ENCODE data around the gene ZNF862. TPM values are rescaled to one million over a fixed set of nuclear protein-coding genes. Genes with fewer than 3 reads are reported as not detected.

The ZNF862 gene
- total RNA-seq, 1 donor from 2014 or later: 22.6 TPM

DNA sequence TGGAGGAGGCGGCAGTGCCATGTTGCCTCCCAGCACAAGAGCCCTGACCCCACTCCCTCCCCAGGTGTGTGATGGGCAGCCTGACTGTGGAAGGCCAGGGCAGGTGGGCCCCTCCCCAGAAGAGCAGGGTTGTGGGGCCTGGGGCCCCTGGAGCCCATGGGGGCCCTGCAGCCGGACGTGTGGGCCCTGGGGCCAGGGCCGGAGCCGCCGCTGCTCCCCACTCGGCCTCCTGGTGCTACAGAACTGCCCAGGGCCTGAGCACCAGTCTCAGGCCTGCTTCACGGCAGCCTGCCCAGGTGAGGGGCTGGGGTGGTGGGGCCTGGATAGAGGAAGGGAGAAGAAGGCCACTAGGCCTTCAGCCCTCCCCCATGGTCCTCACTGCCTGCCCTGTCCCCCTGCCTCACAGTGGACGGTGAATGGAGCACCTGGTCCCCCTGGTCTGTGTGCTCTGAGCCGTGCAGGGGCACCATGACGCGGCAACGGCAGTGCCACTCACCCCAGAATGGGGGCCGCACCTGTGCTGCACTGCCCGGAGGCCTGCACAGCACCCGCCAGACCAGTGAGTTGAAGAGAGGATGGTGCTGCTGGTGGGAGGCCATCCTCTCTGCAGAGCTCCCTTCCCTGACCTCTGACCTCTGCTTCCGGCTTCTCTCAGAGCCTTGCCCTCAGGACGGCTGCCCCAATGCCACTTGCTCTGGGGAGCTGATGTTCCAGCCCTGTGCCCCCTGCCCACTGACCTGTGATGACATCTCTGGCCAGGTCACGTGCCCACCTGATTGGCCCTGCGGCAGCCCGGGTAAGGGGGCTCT is 46.6 kb upstream of the ZNF862 start:
- no peak overlapping the region for H3K27ac Mint-ChIP-seq (ENCODE audit: unreplicated experiment)
- DNase-seq (ENCODE audit: low spot score): no peak
- no peaks in the 10 kb centered on the region for H3K9me3 Mint-ChIP-seq (ENCODE audit: unreplicated experiment)
- peaks cover 13% of the 10 kb centered on the region for H3K27me3 Mint-ChIP-seq (ENCODE audit: unreplicated experiment)
- H3K4me1 Mint-ChIP-seq (ENCODE audit: unreplicated experiment): peaks cover 12% of the 10 kb centered on the region
- no peaks in the 10 kb centered on the region for H3K36me3 Mint-ChIP-seq (ENCODE audit: low read depth, unreplicated experiment)
- TF ChIP-seq, protein P1, sequence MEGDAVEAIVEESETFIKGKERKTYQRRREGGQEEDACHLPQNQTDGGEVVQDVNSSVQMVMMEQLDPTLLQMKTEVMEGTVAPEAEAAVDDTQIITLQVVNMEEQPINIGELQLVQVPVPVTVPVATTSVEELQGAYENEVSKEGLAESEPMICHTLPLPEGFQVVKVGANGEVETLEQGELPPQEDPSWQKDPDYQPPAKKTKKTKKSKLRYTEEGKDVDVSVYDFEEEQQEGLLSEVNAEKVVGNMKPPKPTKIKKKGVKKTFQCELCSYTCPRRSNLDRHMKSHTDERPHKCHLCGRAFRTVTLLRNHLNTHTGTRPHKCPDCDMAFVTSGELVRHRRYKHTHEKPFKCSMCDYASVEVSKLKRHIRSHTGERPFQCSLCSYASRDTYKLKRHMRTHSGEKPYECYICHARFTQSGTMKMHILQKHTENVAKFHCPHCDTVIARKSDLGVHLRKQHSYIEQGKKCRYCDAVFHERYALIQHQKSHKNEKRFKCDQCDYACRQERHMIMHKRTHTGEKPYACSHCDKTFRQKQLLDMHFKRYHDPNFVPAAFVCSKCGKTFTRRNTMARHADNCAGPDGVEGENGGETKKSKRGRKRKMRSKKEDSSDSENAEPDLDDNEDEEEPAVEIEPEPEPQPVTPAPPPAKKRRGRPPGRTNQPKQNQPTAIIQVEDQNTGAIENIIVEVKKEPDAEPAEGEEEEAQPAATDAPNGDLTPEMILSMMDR (IDR thresholded peaks at IDR 0.05; ENCODE audit: unreplicated experiment): no peak
- no peak overlapping the region for H3K4me3 Mint-ChIP-seq (ENCODE audit: unreplicated experiment)

DNA sequence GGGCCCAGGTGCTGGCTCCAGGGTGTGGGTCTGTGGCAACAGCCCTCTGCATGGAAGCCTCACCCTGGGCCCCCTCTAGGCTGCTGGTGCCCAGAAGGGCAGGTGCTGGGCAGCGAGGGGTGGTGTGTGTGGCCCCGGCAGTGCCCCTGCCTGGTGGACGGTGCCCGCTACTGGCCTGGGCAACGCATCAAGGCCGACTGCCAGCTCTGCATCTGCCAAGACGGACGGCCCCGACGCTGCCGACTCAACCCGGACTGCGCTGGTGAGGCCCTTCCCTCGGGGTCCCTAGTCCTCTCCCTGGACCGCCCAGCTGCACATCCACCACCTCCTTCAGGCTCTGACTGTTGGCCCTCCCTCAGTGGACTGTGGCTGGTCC is 46.0 kb upstream of the ZNF862 start:
- TF ChIP-seq, protein P1 (IDR thresholded peaks at IDR 0.05; ENCODE audit: unreplicated experiment): no peak
- H3K36me3 Mint-ChIP-seq (ENCODE audit: low read depth, unreplicated experiment): no peaks in the 10 kb centered on the region
- no peaks in the 10 kb centered on the region for H3K9me3 Mint-ChIP-seq (ENCODE audit: unreplicated experiment)
- no peak overlapping the region for H3K4me3 Mint-ChIP-seq (ENCODE audit: unreplicated experiment)
- H3K27me3 Mint-ChIP-seq (ENCODE audit: unreplicated experiment): peaks cover 13% of the 10 kb centered on the region
- peaks cover 12% of the 10 kb centered on the region for H3K4me1 Mint-ChIP-seq (ENCODE audit: unreplicated experiment)
- H3K27ac Mint-ChIP-seq (ENCODE audit: unreplicated experiment): no peak overlapping the region
- DNase-seq (ENCODE audit: low spot score): no peak

DNA sequence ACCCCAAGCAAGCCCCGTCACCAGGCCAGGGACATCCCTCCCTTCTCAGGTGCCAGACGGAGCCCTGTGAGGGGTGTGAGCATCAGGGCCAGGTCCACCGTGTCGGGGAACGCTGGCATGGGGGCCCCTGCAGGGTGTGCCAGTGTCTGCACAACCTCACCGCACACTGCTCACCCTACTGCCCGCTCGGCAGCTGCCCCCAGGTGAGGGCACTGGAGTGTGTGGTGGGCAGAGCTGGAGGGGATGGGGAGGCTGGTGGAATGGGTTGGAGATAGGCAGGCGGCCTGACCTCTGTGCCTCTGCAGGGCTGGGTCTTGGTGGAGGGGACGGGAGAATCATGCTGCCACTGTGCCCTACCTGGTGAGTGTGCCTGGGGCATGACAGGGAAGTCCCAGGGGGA is 44.9 kb upstream of the ZNF862 start:
- TF ChIP-seq, protein P1 (IDR thresholded peaks at IDR 0.05; ENCODE audit: unreplicated experiment): no peak
- Mint-ChIP-seq H3K4me3 (ENCODE audit: unreplicated experiment) (no peak overlapping the region), H3K9me3 (ENCODE audit: unreplicated experiment) (no peaks in the 10 kb centered on the region), H3K27ac (ENCODE audit: unreplicated experiment) (no peak overlapping the region), H3K4me1 (ENCODE audit: unreplicated experiment) (peaks cover 12% of the 10 kb centered on the region), H3K36me3 (ENCODE audit: low read depth, unreplicated experiment) (no peaks in the 10 kb centered on the region), H3K27me3 (ENCODE audit: unreplicated experiment) (peaks cover 11% of the 10 kb centered on the region)
- no peak for DNase-seq (ENCODE audit: low spot score)

DNA sequence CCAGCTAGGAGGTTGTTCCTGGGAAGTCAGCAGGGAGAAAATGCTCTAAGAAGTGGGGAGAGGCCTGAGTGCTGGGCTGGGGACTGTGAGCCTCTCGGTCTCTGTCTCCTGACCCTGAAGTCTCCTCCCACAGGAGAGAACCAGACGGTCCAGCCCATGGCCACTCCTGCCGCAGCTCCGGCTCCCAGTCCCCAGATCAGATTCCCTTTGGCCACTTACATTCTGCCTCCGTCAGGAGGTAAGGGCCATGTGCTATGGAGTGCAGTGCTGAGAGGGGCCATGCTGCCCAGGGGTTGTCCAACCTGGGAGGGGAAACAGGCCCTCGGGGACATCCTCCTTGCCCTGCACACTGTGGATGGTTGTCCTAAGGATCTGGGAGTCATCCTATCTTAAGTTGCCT is 43.5 kb upstream of the ZNF862 start:
- no peak for DNase-seq (ENCODE audit: low spot score)
- Mint-ChIP-seq H3K4me3 (ENCODE audit: unreplicated experiment) (no peak overlapping the region), H3K36me3 (ENCODE audit: low read depth, unreplicated experiment) (peaks cover 4% of the 10 kb centered on the region), H3K27me3 (ENCODE audit: unreplicated experiment) (peaks cover 9% of the 10 kb centered on the region), H3K4me1 (ENCODE audit: unreplicated experiment) (peaks cover 10% of the 10 kb centered on the region), H3K9me3 (ENCODE audit: unreplicated experiment) (no peaks in the 10 kb centered on the region), H3K27ac (ENCODE audit: unreplicated experiment) (no peak overlapping the region)
- TF ChIP-seq, protein P1 (IDR thresholded peaks at IDR 0.05; ENCODE audit: unreplicated experiment): no peak

DNA sequence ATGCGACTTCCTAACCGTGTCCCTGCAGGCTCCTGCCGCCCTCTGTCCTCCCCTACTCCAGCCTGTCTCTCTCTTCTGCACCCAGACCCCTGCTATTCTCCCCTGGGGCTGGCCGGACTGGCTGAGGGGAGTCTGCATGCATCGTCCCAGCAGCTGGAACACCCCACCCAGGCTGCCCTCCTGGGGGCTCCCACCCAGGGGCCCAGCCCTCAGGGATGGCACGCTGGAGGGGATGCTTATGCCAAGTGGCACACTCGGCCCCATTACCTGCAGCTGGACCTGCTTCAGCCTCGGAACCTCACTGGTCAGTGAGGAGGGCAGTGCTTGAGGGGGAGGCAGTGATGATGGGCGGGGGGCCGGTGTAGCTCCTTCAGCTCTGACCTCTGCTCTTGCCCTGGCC is 43.0 kb upstream of the ZNF862 start:
- Mint-ChIP-seq H3K4me1 (ENCODE audit: unreplicated experiment) (peaks cover 7% of the 10 kb centered on the region), H3K27me3 (ENCODE audit: unreplicated experiment) (peaks cover 7% of the 10 kb centered on the region), H3K27ac (ENCODE audit: unreplicated experiment) (no peak overlapping the region), H3K9me3 (ENCODE audit: unreplicated experiment) (no peaks in the 10 kb centered on the region), H3K4me3 (ENCODE audit: unreplicated experiment) (no peak overlapping the region), H3K36me3 (ENCODE audit: low read depth, unreplicated experiment) (peaks cover 4% of the 10 kb centered on the region)
- DNase-seq (ENCODE audit: low spot score): no peak
- TF ChIP-seq, protein P1 (IDR thresholded peaks at IDR 0.05; ENCODE audit: unreplicated experiment): no peak
